HepG2 (cell line): ENCODE measurements around the gene EP300. TPM values are rescaled to one million over a fixed set of nuclear protein-coding genes. Genes with fewer than 3 reads are reported as not detected.

Experiments
- ARID3A ChIP-seq: IDR thresholded peaks from 2 replicates; pipeline ENCODE4 v1.6.1; 2012; ENCODE audit warnings: low read depth, low read length, improper control_type of control experiment
- ATF4 ChIP-seq, 2 experiments: fragments of 450-650 bp in 1 of 2; sonication (generic) in 1 of 2; formaldehyde crosslinking; IDR thresholded peaks; 2 replicates each; pipeline versions ENCODE4 v1.5.0 to v1.8.0; 2020 to 2022; ENCODE audit warnings: mild to moderate bottlenecking in 1 of 2, missing genetic modification reagents in 1 of 2
- CBFB ChIP-seq: sonication (generic); formaldehyde crosslinking; IDR thresholded peaks from 2 replicates; pipeline ENCODE4 v1.4.0; 2020; ENCODE audit warnings: missing genetic modification reagents
- CBX2 ChIP-seq, 2 experiments: fragments of 200-600 bp in 1 of 2; sonication (generic); formaldehyde crosslinking in 1 of 2; IDR thresholded peaks; 2 replicates each; pipeline versions ENCODE4 v1.7.0 to v1.8.1; 2018 to 2022; ENCODE audit warnings: low read depth in 2 of 2, low read length in 1 of 2, mild to moderate bottlenecking in 1 of 2, missing genetic modification reagents in 1 of 2
- CEBPB ChIP-seq: IDR thresholded peaks from 2 replicates; pipeline ENCODE4 v1.6.1; 2011; ENCODE audit warnings: low read depth, low read length, improper control_type of control experiment, borderline replicate concordance
- GLI4 ChIP-seq: sonication (generic); formaldehyde crosslinking; IDR thresholded peaks from 2 replicates; pipeline ENCODE4 v1.5.1; 2020; ENCODE audit warnings: missing genetic modification reagents, mild to moderate bottlenecking, moderate library complexity, borderline replicate concordance
- GLMP ChIP-seq: sonication (generic); formaldehyde crosslinking; IDR thresholded peaks from 2 replicates; pipeline ENCODE4 v1.9.0; 2021; ENCODE audit warnings: missing genetic modification reagents, mild to moderate bottlenecking, borderline replicate concordance
- HMGXB4 ChIP-seq, 2 experiments: sonication (generic) in 1 of 2; formaldehyde crosslinking in 1 of 2; IDR thresholded peaks; 2 replicates each; pipeline versions ENCODE4 v1.4.0 to v1.6.1; 2018 to 2020; ENCODE audit warnings: missing genetic modification reagents in 2 of 2, borderline replicate concordance in 1 of 2, low read depth in 1 of 2, mild to moderate bottlenecking in 1 of 2, missing biosample characterization in 1 of 2
- KAT8 ChIP-seq: IDR thresholded peaks from 2 replicates; pipeline ENCODE4 v1.6.1; 2016; ENCODE audit warnings: missing genetic modification reagents, missing compliant biosample characterization
- KDM3A ChIP-seq: IDR thresholded peaks from 2 replicates; pipeline ENCODE4 v1.6.1; 2018; ENCODE audit warnings: low read depth, missing compliant biosample characterization
- MAZ ChIP-seq, 2 experiments: sonication (generic) in 1 of 2; formaldehyde crosslinking in 1 of 2; IDR thresholded peaks; 2 replicates each; pipeline versions ENCODE4 v1.5.0 to v1.6.1; 2012 to 2020; ENCODE audit warnings: low read depth in 2 of 2, mild to moderate bottlenecking in 2 of 2, borderline replicate concordance in 1 of 2, improper control_type of control experiment in 1 of 2, low read length in 1 of 2, missing genetic modification reagents in 1 of 2, moderate library complexity in 1 of 2
- PTBP1 ChIP-seq: fragments of 200-400 bp; formaldehyde crosslinking; IDR thresholded peaks from 2 replicates; pipeline ENCODE4 v1.6.1; 2018; ENCODE audit warnings: low read length, low read depth; ENCODE audit not compliant: poor library complexity, severe bottlenecking
- RXRA ChIP-seq: sonication (generic); formaldehyde crosslinking; IDR thresholded peaks from 2 replicates; pipeline ENCODE4 v1.5.1; 2020; ENCODE audit warnings: missing genetic modification reagents
- TEAD3 ChIP-seq: optimal IDR thresholded peaks from 2 replicates; pipeline ENCODE3; 2016; ENCODE audit warnings: borderline replicate concordance
- ZKSCAN8 ChIP-seq: IDR thresholded peaks from 2 replicates; pipeline ENCODE4 v1.6.1; 2016; ENCODE audit warnings: borderline replicate concordance, missing genetic modification reagents, missing compliant biosample characterization
- ZNF101 ChIP-seq: sonication (generic); formaldehyde crosslinking; IDR thresholded peaks from 2 replicates; pipeline ENCODE4 v1.4.0; 2020; ENCODE audit warnings: mild to moderate bottlenecking, low read depth, missing genetic modification reagents, borderline replicate concordance
- ZNF256 ChIP-seq: sonication (generic); formaldehyde crosslinking; conservative IDR thresholded peaks from 2 replicates; pipeline ENCODE4 v1.4.0; 2020; ENCODE audit warnings: missing genetic modification reagents
- ZNF564 ChIP-seq: sonication (generic); formaldehyde crosslinking; IDR thresholded peaks from 2 replicates; pipeline ENCODE4 v1.8.1; 2023; ENCODE audit warnings: mild to moderate bottlenecking, missing genetic modification reagents
- ZNF597 ChIP-seq: sonication (generic); formaldehyde crosslinking; IDR thresholded peaks from 2 replicates; pipeline ENCODE4 v1.5.0; 2020; ENCODE audit warnings: missing genetic modification reagents
- ZNF891 ChIP-seq: sonication (generic); formaldehyde crosslinking; IDR thresholded peaks from 2 replicates; pipeline ENCODE4 v1.5.0; 2020; ENCODE audit warnings: mild to moderate bottlenecking, missing genetic modification reagents
- polyA plus RNA-seq, 8 experiments: library from polyadenylated mRNA; depleted of rRNA in 3 of 8; stranded (reverse) in 7 of 8; unstranded in 1 of 8; fragments of >200 nt; fragmentation: Illumina TruSeq in 4 of 8; extraction: Trizol in 4 of 8; gene quantifications; 2 replicates each; pipeline versions ENCODE4 v1.2.1 to v1.2.3, GENCODE V29; 2011 to 2016; ENCODE audit warnings: low read depth in 4 of 8, missing spikeins in 1 of 8, mixed read lengths in 1 of 8; ENCODE audit not compliant: insufficient read depth in 1 of 8
- total RNA-seq, 5 experiments: library from RNA; depleted of rRNA; stranded (reverse); fragments of >200 nt; fragmentation: Illumina TruSeq; extraction: Trizol; gene quantifications; 2 replicates each; pipeline ENCODE4 v1.2.3, GENCODE V29; 2016; ENCODE audit warnings: low read depth in 1 of 5

EP300 gene
- total and polyA plus RNA-seq, 2 of the 13 experiments (the other 11 are each of a cell fraction or from before 2014, with no cell fraction given): 13.6 to 14.9 TPM

- TF ChIP-seq ZKSCAN8 (CRISPR knock-in tag) (no peak), ARID3A (no peak), GLMP (CRISPR knock-in tag) (no peak), ZNF101 (CRISPR knock-in tag) (no peak), GLI4 (CRISPR knock-in tag) (peak; percentile 67; the same call in 1 of the 2 replicates), CBFB (no peak), ZNF891 (CRISPR knock-in tag) (no peak), ZNF597 (no peak), TEAD3 (no peak), CBX2 (IDR thresholded peaks at IDR 0.05; ENCODE audit: low read depth, low read length) (no peak), CBX2 (CRISPR knock-in tag; IDR thresholded peaks at IDR 0.05; ENCODE audit: low read depth) (no peak), CEBPB (no peak), PTBP1 (no peak), ZNF256 (CRISPR knock-in tag) (no peak), KAT8 (CRISPR knock-in tag) (peak; percentile 56; the same call in 1 of the 2 replicates), ZNF564 (CRISPR knock-in tag) (0 out of 2 replicates have a peak, but pooled peaks have one; percentile 46), HMGXB4 (CRISPR knock-in tag; IDR thresholded peaks at IDR 0.05; ENCODE audit: borderline replicate concordance in 1 of 2, low read depth in 1 of 2) (peak; percentile 50 to 65; a peak in 3 of 4 replicates), MAZ (IDR thresholded peaks at IDR 0.05; ENCODE audit: borderline replicate concordance, low read depth, low read length) (peak; percentile 61; the same call in 1 of the 2 replicates), MAZ (CRISPR knock-in tag; IDR thresholded peaks at IDR 0.05; ENCODE audit: low read depth) (peak; percentile 35; the same call in 1 of the 2 replicates), RXRA (CRISPR knock-in tag) (no peak), KDM3A (no peak), ATF4 (CRISPR knock-in tag; IDR thresholded peaks at IDR 0.05) (peak in 1 of 2 experiments; percentile 44; a peak in 1 of 4 replicates)
Measured at GRCh38 chr22:41091132-41092022, 1.0 kb upstream of the EP300 start (continued).
